Measurements from ENCODE around the gene NPIPA5.
"Not testable (repeated sequence)": the region's sequence is repeated elsewhere in the genome, so short reads cannot be mapped to it uniquely, and the experiment has no call there.

Gene NPIPA5

DNA sequence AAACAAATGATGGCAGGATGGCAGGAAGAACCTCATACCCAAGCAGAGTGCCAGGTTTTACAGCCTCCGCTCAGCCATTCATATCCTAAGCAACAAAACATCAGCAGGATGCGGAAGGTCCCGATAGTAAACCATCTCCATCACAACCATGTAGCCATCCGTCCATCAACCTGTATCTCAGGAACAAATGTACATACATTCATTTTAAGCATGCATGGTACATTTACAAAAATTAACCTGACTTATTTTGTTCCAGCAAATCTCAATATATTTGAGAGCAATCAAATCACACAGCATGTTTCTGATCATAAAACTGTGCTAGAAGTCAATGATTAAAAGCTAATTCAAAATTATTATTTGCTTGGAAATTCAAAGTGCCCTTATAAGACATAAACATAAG is at the start of gene NPIPA5:
TSS of gene NPIPA5 (minus strand) at position 101 of the 400 bp plus-strand sequence. CDS start at position 101, 0 bp downstream.
- not testable (repeated sequence) for DNase-seq

DNA sequence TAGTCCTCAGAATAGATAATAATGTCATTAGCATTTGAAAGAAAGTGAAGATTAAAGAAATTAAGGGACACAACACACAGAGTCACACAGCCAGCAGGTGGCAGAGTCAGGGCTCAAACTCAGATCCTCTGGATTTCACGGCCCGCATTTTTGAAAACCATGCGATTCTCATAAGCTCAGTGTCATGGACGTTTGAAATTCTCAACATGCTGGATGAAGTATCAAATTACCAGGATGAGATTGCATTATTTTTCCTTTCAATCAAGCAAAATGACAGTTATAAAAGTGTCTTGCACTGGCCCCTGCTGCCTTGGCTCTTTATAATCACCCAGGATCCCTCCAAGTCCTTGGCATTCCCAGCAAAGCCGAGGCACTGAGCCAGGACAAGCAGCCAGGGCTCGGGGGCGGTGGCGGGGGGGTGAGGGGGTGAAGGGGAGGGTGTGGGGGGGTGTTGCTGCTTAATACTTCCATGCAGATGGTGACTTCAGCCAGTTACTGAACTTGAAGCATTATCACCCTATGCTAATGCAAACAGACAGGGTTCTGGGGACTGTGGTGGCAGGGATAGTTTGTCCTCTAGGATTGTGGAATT is 49.6 kb upstream of the NPIPA5 start:
- DNase-seq, result peak; percentile 9

DNA sequence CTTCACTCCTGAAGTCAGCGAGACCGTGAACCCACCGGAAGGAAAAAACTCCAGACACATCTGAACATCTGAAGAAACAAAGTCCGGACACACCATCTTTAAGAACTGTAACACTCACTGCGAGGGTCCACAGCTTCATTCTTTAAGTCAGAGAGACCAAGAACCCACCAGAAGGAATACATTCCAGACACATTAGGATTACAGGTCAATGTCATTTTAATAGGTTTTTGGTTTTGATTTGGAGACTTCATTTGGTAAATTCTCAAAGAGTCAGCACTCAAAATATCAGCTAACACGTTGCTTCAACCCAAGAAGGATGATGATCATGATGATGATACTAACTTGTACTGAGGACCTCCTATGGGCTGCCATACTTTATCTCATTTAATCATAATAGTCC is 48.7 kb upstream of the NPIPA5 start:
- no peak for DNase-seq

DNA sequence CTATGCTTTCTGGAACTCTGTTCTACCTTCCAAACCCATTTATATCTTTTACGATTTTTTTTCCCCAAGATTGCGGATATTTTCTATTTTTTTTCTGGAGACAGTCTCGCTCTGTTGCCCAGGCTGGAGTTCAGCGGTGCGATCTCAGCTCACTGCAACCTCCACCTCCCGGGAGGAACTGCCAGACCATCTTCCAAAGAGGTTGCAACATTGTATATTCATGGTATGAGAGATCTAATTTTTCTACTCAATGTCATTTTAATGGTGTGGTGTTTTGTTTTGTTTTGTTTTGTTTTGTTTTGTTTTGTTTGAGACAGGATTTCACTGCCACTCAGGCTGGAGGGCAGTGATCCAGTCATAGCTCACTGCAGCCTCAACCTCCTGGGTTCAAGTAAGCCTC is 47.8 kb upstream of the NPIPA5 start:
- DNase-seq, result no peak

DNA sequence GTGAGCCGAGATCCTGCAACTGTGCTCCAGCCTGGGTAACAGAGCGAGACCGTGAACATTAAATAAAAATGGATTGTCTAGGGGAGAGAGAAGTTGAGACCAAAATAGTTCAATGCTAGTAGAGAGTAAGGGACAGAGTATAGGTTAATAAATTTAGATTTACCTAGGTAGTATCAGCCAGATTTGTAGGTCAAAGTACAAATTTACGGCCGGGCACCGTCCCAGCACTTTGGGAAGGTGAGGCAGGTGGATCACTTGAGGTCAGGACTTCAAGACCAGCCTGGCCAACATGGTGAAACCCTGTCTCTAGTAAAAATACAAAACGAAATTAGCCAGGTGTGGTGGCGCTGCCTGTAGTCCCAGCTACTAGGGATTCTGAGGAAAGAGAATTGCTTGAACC is 44.1 kb upstream of the NPIPA5 start:
- DNase-seq, result no peak

DNA sequence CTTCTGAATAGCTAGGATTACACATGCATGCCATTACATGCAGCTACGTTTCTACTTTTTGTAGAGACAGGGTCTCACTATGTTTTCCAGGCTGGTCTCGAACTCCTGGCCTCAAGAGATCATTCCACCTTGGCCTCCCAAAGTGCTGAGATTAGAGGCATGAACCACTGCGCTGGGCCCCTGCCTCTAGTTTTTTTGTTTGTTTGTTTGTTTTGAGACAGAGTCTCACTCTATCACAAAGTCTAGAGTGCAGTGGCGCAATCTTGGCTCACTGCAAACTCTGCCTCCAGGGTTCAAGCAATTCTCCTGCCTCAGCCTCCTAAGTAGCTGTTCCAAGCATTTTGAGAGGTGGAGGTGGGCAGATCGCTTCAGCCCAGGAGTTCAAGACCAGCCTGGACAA is 43.6 kb upstream of the NPIPA5 start:
- not testable (repeated sequence) for DNase-seq

DNA sequence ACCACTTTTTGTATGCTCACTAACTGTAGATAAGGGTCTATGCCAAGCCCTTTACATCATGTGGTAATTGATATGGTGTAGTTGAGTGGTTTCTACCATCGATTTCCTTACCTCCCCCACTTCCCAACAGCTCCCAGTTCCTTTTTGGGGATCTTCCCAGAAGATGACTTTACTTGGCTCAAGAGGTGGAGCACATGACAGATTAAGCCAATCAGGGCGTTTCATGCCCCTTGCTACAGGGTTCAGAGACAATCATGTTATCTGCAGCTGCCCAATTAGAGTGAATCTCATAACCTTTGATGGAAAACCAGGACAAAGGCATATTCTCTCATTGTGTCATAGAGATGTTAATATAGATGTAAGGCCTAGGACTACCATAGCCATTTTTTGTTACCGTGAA is 40.1 kb upstream of the NPIPA5 start:
- DNase-seq, result no peak

DNA sequence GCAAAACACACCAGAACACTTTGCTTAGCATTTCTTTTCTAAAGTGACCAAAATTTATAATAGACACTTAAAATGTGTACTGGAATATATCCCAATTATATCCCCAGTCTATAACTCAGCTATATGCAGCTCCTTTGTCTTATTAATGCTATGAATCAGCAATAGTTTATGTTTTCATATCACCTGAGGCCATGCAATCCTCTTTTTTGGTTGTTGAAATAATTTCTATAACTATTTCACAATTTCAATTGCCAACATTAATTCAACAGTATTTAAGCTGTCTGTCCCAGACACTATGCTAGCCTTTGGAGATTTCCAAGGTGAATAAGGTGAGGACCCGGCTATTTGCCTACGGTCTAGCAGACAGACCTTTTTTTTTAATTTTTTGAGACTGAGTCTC is 39.1 kb upstream of the NPIPA5 start:
- no peak for DNase-seq

DNA sequence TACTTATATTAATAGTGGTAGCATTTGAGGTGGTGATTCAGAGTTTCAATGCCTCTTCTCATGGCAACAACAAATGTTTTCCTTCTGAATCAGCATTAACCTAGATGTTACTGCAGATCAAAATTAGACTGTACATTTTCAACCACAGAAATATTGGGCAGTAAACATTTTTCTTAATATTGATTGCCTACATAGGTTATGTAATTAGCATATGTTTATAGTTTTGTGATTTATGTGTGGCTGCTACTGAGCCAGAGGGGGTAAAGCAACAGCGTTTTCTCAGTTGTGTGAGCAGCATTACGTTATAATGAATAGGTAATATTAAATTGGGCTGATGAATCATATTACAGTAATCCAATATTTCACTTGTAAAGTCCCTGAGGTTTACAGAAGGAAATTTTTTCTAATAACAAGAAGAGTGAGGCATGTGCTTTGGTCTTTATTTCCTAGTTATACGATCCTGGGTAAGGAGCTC is 37.5 kb upstream of the NPIPA5 start:
- no peak for DNase-seq

DNA sequence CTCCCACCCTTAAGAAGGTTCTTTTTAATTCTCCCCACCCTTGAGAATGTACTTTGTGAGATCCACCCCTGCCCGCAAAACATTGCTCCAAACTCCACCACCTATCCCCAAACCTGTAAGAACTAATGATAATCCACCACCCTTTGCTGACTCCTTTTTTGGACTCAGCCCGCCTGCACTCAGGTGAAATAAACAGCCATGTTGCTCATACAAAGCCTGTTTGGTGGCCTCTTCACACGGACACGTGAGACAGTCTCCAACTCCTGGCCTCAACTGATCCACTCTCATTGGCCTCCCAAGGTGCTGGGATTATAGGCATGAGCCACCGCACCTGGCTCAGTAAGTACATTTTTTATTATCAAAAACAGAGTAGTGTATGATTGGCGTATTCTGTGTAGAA is 31.4 kb upstream of the NPIPA5 start:
- DNase-seq, result not testable (repeated sequence)

DNA sequence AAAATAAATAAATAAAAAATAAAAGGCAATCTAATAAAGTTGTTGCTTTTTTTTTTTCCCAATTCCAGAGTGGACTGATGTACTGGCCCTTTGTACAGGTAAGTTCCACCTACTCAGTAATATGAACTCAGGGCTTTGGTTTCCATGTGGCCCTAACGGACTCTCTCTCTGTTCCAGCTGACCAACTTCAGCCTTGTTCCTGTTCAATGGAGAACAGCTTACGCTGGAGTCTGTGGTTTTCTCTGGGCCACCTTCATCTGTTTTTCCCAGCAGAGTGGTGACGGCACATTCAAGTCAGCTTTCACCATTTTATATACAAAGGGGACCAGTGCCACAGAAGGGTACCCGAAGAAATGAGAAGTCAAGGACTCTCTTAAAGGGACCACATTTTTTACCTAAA is 29.7 kb upstream of the NPIPA5 start:
- not testable (repeated sequence) for DNase-seq

DNA sequence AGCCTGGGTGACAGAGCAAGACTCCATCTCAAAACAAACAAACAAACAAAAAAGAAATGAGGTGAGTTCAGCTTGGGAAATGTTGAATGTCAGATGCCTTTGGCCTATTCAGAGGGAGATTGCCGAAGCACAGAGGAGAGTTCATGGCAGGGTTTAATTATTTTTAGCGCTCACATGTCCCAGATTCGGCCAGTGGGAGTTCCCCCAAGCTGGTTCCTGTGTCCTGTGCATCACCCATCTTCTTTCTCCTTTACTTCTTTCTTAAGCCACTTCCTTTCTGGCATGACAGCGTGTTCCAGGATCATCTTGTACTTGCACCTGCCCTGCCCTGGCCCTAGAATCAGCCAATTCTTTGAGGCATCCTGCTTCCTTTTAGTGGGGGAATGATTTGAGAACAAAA is 26.7 kb upstream of the NPIPA5 start:
- DNase-seq, result no peak

DNA sequence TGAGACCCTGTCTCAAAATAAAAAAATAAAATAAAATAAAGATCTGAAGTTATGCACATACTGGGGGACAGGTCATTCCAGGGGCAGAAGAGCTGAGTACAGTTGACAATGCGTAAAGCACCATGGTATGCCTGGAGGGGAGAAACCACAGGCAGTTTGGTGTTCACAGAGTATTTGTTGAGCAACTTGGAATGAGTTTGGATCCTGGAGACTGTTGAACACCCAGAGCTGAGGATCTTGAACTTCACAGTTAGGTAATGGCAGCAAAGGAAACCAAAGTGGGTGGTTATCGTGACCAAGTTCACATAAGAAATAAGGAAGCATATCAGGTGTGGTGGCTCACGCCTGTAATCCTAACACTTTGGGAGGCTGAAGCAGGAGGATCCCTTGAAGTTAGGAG is 26.0 kb upstream of the NPIPA5 start:
- DNase-seq, result not testable (repeated sequence)

DNA sequence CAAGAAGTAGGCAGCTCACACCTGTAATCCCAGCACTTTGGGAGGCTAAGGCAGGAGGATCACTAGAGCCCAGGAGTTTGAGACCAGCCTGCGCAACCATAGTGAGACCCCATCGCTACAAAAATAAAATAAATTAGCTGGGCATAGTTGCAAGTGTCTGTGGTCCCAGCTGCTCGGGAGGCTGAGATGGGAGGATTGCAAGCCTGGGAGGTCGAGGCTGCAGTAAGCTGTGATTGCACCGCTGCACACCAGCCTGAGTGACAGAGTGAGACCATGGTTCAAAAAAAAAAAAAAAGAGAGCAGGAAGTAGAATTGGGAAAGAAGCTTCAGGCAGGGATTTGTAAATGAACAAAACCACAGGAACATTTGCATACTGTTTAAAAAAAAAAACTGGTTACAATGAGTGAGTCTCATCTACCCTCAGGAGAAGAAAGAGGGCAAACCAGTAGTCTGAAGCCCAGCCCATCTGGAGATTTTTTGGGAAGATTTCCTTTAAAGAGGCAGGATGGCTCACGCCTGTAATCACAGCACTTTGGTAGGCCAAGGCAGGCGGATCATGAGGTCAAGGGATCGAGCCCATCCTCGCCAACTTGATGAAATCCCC is 25.4 kb upstream of the NPIPA5 start:
- DNase-seq, result no peak

DNA sequence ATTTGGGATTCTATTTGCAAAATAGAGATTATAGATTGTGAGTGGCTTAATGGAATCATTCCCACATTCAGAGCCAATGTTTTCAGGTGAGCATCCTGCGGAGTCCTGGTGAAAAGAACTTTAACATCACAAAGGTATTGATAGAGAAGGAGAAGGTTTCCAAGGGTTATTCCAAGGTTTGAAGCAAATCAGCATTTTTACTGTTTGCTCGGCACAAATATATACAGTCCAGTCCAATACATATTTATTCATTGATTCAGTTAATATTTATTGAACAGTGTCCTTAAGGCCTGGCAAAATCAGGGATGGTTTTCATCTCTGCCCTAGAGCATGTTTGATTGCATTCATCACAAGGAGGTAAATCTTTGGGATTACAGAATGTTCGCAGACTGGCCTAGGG is 23.9 kb upstream of the NPIPA5 start:
- DNase-seq, result no peak

DNA sequence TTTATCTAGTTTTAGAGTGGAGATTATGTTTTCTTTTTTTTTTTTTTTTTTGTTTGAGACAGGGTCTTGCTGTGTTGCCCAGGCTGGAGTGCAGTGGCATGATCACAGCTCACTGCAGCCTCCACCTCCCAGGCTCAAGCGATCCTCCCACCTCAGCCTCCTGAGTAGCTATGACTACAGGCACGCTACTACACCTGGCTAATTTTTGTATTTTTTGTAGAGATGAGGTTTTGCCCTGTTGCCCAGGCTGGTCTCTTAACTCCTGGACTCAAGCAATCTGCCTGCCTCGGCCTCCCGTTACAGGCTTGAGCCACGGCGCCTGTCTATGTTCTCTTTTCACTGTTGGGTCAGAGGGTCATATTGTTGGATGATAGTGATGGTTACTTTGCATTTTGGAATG is 22.2 kb upstream of the NPIPA5 start:
- not testable (repeated sequence) for DNase-seq

DNA sequence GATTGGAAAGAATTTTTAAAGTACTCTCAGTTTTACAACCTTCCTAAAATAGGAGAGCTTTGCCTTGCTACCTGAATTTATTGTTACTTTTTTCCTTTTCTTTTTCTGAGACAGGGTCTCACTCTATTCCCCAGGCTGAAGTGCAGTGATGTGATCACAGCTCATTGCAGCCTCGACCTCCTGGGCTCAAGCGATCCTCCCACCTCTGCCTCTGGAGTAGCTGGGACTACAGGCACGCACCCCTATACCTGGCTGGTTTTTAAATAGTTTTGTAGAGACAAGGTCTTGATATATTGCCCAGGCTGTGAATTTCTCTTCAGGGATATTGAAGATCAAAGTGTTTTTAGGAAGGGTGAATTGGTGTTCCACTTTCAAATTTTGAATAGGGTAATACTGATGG is 21.2 kb upstream of the NPIPA5 start:
- DNase-seq, result no peak

DNA sequence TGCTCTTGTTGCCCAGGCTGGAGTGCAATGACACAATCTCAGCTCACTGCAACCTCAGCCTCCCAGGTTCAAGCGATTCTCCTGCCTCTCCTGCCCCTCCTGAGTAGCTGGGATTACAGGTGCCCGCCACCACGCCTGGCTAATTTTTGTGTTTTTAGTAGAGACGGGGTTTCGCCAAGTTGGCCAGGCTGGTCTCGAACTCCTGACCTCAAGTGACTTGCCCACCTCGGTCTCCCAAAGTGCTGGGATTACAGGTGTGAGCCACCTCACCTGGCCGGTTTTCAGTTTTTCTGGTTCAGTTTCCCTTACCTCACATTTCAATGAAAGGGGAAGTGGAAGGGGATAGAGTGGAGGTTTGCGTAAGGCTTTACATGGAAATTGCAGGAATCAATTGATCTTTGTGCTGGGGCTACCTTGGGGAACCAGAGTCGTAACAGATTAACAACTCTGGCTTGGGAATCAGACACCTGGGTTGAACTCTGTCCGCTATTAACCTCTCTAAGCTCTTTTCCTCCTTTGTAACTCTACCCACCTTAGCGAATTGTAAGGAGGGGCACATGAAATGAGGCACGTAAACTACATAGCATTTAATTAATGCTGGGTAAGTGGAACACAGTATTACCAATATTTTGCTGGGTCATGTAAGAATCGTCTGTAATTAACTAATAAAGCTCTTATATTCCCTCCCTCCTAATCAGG is 20.7 kb upstream of the NPIPA5 start:
- DNase-seq, result no peak

DNA sequence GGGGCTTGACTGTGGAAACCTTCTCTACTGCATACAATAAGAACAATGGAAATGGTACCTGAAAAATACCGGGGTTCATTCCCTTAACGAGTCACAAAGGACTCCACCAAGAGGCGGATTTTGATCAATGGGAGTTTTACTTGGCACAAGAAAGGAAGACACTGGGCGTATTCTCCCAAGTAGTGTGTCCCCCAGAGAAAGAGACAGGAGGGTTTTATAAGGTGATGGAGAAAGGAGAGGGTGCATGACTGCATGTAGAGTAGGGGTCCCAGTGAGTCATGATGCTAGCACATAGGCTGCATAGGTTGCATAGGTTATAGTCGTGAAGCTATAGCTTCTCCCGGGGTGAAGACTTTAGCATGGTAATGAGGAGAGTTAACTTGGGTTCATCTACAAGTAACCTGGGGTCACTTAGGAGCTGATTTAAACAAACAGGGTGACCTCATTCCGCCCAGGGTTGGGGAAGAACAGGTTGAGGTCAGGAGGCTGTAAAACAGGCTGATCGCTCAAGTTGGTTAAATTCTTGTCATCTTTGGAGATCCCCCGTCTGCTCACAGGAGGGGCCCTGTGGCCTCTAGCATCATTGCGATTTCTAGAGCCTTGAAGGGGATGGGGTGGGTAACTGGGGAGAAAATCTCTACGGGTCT is 19.0 kb upstream of the NPIPA5 start:
- DNase-seq, result no peak

DNA sequence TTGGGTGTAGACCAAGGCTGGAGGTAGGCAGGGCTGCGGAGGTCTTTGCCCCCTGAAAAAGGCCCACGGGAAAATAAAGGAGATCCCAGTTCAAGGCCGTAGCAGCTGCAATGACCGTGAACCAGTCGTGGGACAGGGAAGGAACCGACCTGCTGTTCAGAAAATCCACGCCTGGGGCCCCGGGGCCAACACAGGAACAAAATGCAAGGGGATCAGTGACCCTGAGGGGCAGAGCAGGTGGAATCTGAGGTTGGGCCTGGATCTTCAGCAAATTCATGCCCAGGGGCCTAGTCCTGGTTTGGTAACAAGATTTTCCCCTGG is 18.4 kb upstream of the NPIPA5 start:
- not testable (repeated sequence) for DNase-seq

DNA sequence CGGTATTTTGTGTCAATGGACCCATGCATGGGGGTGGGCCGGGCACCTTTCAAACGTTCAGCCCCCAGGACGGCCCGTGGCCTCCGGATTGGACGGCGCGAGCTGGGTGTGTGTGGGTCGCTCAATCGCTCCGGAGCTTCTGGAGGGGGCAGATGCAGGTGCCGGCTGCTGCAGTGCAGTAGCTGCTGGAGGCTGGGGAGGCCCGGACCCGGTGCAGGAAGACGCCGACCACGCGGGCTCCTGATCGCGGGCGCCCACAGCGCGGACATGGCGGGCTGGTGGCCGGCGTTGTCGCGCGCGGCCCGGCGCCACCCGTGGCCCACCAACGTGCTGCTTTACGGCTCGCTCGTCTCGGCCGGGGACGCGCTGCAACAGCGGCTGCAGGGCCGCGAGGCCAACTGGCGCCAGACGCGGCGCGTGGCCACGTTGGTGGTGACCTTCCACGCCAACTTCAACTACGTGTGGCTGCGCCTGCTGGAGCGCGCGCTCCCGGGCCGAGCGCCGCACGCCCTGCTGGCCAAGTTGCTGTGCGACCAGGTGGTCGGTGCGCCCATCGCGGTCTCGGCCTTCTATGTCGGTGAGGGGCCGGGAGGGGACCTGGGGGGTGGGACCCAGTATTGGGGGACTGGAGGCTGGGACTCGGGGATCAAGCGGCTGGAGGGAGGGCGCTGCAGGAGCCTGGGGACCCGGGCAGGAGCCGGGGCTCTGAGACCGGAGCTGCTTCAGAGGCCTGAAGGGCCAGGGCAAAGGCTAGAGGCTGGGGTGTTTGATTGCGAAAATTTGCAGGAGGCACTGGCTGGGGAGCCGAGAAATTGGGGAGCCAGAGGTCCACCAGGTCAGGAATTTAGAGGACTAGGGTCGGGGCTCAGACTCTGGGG is 17.8 kb upstream of the NPIPA5 start, which contains the start of gene MPV17L:
TSS of gene MPV17L (plus strand) at position 124 of the 878 bp plus-strand sequence. CDS start at position 268, 144 bp downstream.
- peak; percentile 0 for DNase-seq

DNA sequence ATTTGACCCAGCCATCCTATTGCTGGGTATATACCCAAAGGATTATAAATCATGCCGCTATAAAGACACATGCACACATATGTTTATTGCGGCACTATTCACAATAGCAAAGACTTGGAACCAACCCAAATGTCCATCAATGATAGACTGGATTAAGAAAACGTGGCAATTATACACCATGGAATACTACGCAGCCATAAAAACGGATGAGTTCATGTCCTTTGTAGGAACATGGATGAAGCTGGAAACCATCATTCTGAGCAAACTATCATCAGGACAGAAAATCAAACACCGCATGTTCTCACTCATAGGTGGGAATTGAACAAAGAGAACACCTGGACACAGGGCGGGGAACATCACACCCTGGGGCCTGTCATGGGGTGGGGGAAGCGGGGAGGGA is 14.9 kb upstream of the NPIPA5 start:
- DNase-seq, result not testable (repeated sequence)

DNA sequence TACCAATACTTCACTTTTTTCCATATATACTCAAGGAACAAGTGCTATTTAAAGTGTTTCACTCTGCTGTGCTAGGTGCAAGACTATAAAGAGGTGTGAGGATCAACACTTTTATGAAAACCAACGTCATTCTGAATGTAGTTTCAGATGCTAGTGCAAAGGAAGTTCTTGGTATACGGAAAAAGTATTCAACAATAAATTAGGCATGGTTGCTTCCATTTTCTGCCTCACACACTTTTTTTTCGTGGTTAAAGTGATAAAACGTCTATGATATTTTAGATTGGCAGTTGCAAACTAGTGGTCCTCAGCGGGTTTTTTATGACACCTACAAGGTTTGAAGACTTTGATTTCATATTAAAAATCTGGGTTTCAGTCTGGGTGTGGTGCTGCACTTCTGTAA is 11.8 kb upstream of the NPIPA5 start:
- not testable (repeated sequence) for DNase-seq
